Astrocyte of the cerebellum (primary cell): ENCODE measurements around the gene MYH6.

Experiments used
- DNase-seq: peaks from one replicate; pipeline ENCODE4 v3.0.0-alpha.2; 2011; ENCODE audit warnings: low read depth
- H3K4me3 ChIP-seq: 2 replicates; pipeline ENCODE4 v1.5.1; 2011; ENCODE audit warnings: mild to moderate bottlenecking, low read depth, low read length, moderate library complexity
- CTCF ChIP-seq: IDR thresholded peaks from 2 replicates; pipeline ENCODE4 v1.5.1; 2012; ENCODE audit warnings: low read length, low read depth, moderate library complexity, mild to moderate bottlenecking; ENCODE audit errors: missing control alignments
- in situ Hi-C: cut with HindIII; loops from 2 replicates; pipeline ENCODE4 v1.10.0; 2017; ENCODE audit warnings: low sequenced_read_pairs

Gene MYH6

GRCh38 chr14:23414254-23414653, 6.2 kb upstream of the MYH6 start:
- in situ Hi-C loops = no loop called here
- no peak for DNase-seq
- no peak for TF ChIP-seq CTCF

GRCh38 chr14:23413681-23414080, 5.6 kb upstream of the MYH6 start:
- DNase-seq = no peak
- in situ Hi-C loops = no loop called here
- no peak overlapping the region for H3K4me3 ChIP-seq
- TF ChIP-seq CTCF = no peak

More at GRCh38 chr14:23414254-23414653, 6.2 kb upstream of the MYH6 start:
- H3K4me3 ChIP-seq = no peak overlapping the region

- no peak overlapping the region for H3K4me3 ChIP-seq
- DNase-seq = no peak
- in situ Hi-C loops = no loop called here
- TF ChIP-seq CTCF = no peak
Observed at GRCh38 chr14:23411563-23412525, 3.8 kb upstream of the MYH6 start.

- no peak for TF ChIP-seq CTCF
- in situ Hi-C loops = no loop called here
- DNase-seq = no peak
Observed at GRCh38 chr14:23409966-23410635, 2.0 kb upstream of the MYH6 start.

GRCh38 chr14:23409475-23409874, 1.4 kb upstream of the MYH6 start:
- no peak overlapping the region for H3K4me3 ChIP-seq
- in situ Hi-C loops = no loop called here
- no peak for DNase-seq
- no peak for TF ChIP-seq CTCF

More at GRCh38 chr14:23409966-23410635, 2.0 kb upstream of the MYH6 start:
- H3K4me3 ChIP-seq = no peak overlapping the region

GRCh38 chr14:23408307-23408630, 196 bp upstream of the MYH6 start:
- no peak for DNase-seq
- TF ChIP-seq CTCF = no peak
- no peak overlapping the region for H3K4me3 ChIP-seq
- in situ Hi-C loops = no loop called here
